Ramos (cell line): Measurements from ENCODE around the gene PLEKHJ1.

Experiments used
- in situ Hi-C: fragments of 300-500 bp; cut with MboI; formaldehyde crosslinking; loops from one replicate; pipeline ENCODE4 v1.14.3; 2022; ENCODE audit warnings: low sequenced_read_pairs; ENCODE audit not compliant: unreplicated experiment

The PLEKHJ1 gene

DNA sequence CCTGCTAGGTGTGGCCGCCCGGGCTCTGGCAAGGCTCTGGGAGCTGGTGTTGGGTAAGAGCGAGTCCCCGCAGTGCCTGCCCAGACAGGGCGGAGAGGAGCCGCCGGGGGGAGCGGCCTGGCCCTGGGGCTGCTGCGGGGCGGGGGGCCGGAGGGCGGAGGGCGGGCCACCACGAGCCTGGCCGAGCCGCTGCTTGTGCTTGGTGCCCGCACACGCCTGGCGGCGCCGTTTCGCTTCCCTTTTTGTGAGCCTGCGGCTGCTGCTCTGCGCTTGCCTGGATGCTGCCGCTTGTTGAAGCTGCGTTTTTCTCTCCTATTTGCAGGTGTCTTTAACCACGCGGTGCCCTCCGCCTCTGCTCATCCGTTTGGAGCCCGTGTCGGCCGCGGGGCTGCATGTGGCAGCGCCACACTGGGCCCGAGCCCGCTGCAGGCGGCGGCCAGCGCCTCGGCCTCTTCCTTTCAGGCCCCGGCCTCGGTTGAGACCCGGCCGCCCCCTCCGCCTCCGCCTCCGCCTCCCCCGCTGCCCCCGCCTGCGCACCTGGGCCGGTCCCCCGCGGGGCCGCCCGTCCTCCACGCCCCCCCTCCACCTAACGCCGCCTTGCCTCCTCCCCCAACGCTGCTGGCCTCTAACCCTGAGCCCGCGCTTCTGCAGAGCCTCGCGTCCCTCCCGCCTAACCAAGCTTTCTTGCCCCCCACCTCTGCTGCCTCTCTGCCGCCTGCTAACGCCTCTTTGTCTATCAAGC, 8.5 kb downstream of the PLEKHJ1 start:
- in situ Hi-C loops = no loop called here

DNA sequence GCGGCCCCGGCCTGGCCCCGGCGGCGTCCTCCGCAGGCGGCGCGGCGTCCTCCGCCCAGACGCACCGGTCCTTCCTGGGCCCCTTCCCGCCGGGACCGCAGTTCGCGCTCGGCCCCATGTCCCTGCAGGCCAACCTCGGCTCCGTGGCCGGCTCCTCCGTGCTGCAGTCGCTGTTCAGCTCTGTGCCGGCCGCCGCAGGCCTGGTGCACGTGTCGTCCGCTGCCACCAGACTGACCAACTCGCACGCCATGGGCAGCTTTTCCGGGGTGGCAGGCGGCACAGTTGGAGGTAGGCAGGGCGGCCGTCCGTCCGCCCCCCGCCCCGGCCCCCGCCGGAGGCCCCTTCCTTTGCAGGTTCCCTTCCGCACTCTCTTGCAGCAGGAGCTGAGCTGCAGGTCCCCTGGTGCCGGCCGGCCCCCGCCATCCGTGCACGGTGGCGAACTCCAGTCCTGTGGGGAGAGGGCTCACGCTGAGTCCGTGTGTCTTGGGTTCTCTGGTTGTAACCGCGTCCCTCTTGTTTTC, 9.2 kb downstream of the PLEKHJ1 start:
- in situ Hi-C loops = no loop called here

DNA sequence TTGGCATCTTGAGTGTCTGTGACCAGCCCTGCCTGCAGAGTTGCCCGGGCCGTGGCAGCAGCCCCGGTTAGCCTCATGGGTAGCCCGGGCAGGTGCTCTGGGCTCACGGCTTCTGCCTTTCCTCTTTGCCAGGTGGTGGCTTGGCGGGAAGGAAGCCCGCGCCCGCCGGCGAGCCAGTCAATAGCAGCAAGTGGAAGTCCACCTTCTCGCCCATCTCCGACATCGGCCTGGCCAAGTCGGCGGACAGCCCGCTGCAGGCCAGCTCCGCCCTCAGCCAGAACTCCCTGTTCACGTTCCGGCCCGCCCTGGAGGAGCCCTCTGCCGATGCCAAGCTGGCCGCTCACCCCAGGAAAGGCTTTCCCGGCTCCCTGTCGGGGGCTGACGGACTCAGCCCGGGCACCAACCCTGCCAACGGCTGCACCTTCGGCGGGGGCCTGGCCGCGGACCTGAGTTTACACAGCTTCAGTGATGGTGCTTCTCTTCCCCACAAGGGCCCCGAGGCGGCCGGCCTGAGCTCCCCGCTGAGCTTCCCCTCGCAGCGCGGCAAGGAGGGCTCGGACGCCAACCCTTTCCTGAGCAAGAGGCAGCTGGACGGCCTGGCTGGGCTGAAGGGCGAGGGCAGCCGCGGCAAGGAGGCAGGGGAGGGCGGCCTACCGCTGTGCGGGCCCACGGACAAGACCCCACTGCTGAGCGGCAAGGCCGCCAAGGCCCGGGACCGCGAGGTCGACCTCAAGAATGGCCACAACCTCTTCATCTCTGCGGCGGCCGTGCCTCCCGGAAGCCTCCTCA, 9.9 kb downstream of the PLEKHJ1 start:
- in situ Hi-C loops = no loop called here

DNA sequence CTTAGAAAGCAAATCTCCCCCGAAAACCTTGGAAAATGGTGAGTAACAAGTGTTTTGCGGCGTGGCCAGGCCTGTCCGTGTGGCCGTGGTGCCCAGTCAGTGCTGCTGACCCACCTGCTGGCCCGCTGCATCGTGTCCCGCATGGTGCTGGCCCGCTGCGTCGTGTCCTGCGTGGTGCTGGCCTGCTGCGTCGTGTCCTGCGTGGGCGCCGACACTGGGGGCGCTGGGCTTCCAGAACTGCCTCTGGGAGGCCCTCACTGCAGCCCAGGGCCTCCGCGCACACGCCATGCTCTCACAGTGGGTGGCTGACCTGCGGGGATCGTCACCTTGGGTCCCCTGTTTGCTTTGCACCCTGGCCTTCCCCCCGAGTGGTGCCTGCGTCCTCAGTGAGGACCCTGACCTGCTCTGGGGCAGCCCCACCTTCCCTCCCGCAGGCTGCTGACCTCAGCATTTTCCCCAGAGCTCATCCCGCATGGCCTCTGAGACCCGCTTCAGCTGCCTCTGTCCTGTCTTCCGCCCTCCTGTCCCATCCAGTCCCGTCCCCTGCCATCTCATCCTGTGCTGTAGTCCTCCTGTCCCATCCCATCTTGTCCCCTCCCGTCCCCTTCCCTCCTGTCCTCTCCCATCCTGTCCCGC, 10.6 kb downstream of the PLEKHJ1 start:
- in situ Hi-C loops = no loop called here

DNA sequence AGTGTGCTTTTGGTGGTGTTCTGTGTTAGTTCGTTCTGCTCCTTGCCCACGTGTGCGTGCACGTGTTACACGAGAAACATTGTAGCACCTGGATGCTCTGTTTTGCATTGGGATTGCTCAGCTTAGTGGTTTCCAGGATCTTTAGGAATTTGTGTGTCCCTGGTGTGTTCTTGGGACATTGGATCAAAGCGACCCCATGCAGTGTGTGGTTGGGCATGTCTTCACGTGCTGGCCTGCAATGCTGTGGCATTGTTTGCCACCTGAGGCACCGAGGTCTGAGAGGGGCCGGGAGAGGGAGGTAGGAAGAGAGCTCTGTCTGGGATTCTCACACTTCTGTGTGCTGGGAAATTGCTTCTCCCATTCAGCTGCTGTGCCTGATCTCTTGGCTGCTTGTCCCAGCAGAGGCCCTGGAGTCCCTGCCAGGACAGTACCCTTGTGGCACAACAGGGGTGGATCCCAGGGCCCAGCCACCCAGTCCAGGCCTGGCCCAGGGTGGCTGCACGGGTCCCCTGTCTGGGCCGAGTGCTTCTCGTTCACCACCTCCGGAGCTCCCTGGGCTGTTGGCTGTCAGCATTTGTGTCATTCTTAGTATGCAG, 11.3 kb downstream of the PLEKHJ1 start:
- in situ Hi-C loops = no loop called here

DNA sequence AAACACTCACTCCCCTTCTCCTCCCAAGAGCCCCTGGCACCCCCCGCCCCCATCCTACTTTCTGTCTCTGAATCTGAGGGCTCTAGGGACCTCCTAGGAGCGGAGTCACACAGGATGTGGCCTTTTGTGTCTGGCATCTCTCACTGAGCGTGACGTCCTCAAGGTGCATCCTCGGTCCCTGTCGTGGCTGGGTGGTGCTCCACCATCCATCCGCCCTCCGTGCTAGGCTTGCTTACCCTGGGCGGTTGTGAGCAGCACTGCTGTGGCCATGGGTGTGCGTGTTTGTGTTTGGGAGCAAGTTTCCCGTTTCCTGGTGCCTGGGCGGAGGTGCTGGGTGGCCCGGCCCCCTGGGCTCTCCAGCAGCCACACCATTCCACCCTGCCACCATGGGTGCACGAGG, 12.2 kb downstream of the PLEKHJ1 start:
- in situ Hi-C loops = no loop called here

DNA sequence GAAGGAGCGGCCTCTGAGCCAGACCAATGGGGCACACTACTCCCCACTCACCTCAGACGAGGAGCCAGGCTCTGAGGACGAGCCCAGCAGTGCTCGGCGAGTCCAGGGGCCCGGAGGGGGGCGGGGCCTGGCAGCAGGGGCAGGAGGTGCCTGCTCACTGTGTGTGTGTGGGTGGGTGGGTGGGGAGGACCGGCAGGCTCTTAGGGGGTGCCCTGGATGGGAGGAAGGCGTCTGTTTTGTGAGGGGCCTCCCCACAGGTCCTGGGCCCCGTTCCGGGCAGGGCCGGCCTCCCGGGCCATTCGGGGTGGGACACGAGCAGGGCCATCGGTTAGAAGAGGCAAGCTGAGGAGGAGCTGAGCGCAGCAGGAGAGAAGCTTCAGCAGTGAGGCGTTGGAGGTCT, 12.7 kb downstream of the PLEKHJ1 start:
- in situ Hi-C loops = no loop called here

DNA sequence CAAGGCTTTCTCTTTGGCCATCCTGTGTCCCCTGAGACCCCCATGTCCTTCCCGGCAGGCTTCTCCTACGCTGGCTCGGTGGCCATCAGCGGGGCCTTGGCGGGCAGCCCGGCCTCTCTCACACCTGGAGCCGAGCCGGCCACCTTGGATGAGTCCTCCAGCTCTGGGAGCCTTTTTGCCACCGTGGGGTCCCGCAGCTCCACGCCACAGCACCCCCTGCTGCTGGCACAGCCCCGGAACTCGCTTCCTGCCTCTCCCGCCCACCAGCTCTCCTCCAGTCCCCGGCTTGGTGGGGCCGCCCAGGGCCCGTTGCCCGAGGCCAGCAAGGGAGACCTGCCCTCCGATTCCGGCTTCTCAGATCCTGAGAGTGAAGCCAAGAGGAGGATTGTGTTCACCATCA, 14.2 kb downstream of the PLEKHJ1 start:
- in situ Hi-C loops = no loop called here

DNA sequence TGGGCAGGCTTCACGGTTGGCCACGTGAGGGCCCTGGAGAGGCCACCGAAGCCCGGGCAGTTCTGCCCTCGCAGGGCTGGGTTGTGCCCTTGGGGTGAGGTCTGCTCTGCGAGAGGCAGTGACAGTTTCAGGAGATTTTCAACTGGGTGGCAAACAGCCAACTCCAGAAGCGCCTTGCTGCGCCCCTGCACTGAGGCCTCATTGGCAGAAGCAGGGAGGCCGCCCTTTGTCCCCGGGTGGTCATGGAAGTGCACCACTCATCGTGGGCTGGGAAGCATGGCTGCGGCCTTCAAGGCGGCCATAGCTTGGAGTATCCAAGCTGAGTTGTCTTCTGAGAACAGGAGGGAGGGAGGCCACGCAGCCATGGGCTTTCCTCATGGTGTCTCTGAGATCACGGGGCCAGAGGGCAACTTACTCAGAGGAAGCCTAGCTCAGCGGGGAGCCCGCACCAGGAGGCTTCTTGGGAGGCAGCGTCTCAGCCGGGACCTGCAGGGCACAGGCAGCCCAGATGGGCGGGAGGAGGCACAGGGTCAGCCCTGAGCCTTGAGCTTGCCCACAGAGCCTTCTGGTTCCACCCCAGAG, 14.8 kb downstream of the PLEKHJ1 start:
- in situ Hi-C loops = no loop called here

DNA sequence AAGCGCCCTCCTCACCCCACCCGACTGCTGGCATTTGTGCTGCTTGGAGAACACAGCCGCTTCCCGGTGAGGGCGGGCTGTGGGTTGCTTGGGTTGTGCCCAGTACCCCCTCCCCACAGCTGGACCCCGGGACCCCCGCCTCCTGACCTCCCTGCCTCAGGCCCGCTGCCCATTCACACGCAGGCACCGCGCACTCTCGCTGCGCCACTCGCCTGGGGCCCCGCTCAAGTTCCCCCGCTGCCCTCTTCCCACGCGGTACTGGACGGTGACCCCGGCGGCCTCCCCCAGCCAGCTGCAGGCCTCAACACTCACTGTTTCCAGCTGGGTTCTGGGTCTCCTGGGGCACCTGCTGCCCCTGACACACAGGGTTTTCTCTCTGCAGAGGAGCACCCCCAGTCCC, 16.4 kb downstream of the PLEKHJ1 start:
- in situ Hi-C loops = no loop called here

DNA sequence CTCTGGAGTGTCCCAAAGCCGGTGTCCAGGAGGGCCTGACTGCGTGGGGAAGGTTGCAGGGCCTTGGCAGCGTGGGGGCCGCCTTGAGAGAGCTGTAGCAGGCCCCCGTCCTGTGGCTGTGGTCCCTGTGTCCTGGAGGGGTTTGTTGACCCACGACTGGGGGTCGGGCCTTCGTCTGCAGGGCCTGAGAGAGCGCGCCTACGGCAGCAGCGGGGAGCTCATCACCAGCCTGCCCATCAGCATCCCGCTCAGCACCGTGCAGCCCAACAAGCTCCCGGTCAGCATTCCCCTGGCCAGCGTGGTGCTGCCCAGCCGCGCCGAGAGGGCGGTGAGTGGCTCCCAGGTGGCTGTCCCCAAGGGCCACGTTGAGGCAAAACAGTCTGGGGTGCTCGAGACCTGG, 18.5 kb downstream of the PLEKHJ1 start:
- in situ Hi-C loops = no loop called here

DNA sequence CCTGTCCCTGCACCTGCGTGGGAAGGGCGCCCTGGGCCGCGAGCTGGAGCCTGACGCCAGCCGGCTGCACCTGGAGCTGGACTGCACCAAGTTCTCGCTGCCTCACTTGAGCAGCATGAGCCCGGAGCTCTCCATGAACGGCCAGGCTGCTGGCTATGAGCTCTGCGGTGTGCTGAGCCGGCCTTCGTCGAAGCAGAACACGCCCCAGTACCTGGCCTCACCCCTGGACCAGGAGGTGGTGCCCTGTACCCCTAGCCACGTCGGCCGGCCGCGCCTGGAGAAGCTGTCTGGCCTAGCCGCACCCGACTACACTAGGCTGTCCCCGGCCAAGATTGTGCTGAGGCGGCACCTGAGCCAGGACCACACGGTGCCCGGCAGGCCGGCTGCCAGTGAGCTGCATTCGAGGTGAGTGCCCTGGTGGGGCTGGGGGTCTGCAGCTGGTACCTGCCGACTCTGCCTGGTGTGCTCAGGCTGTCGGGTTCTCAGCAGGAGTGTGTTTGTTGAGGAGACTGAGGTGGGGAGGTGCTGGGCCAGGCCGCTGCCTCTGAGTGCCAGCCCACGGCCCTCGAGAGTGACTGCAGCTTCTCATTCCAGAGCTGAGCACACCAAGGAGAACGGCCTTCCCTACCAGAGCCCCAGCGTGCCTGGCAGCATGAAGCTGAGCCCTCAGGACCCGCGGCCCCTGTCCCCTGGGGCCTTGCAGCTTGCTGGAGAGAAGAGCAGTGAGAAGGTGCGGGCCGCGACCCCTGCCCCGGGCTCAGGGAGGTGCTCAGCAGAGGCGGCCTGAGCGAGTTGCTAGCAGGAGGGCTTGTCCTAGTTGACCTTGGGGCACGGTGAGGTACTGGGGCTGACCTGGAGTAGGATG, 19.5 kb downstream of the PLEKHJ1 start:
- in situ Hi-C loops = no loop called here

DNA sequence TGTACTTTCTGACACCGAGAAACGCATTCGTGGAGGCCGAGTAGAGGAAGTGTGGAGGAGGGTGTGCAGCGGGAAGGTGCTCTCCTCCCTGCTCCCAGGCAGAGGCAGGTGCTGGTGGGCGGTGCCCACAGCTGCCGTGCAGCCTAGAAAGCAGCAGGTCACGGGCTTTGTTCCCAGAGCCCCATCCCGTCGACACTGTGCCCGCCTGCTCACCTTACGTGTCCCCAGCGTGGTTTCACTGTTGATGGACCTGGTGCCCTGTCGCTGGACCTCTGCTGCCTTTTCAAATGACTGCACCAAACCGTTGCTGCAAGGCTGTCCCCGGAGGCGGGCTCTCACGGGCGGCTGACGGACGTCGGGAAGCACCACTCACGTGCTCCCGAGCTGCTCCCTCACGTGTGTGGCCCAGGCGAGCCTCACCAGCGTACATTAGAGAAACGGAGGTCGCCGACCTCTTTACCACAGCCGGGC, 20.8 kb downstream of the PLEKHJ1 start:
- in situ Hi-C loops = no loop called here

DNA sequence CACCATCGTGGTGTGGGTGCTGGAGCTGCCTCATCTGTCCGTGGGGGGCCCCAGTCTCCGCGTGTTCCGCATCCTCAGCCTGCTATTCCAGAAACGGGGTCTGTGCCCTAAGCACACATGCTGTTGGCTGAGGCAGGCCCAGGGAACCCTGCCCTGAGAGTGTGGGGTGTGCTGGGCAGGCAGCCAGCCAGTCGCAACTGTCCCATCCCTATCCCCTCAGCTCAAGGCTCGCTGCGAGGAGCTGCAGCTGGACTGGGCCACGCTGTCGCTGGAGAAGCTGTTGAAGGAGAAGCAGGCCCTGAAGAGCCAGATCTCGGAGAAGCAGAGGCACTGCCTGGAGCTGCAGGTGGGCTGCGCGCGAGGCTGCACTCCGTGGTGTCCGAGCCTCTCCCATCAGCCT, 21.9 kb downstream of the PLEKHJ1 start:
- in situ Hi-C loops = no loop called here

DNA sequence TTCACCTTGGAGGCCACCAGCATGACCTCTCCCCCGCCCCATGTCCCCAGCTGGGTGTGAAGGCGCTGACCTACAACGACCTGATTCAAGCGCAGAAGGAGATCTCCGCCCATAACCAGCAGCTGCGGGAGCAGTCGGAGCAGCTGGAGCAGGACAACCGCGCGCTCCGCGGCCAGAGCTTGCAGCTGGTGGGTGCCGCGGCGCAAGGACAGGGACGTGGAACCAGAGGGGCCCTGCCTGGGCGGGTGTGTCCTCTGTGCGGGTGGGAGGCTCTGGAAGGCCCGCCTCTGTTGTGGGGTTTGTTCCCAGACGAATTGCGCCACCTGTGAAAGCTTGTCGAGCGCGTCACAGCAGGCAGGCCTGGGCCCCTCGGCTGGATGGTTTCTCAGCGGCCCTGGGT, 22.3 kb downstream of the PLEKHJ1 start:
- in situ Hi-C loops = no loop called here

DNA sequence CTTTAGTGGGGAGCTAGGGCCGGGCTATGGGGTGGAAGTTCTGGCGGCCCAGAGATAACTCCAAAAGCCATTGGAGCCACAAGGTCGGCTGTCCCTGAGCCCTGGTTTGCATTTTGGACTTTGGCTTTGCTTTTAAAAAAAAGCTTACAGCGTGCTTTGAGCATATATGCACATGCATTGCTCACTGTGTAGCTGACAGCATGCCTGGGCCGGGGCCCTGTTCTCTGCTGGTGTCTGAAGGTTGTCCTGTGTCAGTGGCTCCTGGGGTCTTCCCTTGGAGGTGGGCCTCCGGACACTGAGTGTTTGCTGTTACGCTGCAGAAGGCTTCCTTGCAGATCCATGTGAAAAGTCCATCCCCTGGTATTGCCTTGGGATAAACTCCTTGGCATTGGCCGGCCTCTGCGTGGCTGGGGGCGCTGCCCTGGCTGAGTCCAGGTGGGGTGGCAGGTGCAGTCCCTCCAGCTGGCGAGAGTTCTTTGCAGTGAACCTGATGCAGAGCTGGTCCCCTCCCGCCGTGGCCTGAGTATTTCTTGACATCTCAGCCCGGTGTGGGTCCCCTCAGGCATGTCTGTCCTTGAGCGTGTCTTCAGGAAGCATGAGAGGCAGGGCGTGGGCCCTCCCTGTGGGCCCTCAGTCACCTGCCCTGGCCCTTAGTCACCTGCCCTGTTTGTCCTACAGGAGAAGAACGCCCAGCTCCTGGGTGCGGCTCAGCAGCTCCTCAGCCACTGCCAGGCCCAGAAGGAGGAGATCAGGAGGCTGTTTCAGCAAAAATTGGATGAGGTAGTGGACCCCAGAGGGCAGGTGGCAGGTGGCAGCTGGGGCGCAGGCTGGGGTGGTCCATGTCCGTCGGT, 23.0 kb downstream of the PLEKHJ1 start:
- in situ Hi-C loops = no loop called here

DNA sequence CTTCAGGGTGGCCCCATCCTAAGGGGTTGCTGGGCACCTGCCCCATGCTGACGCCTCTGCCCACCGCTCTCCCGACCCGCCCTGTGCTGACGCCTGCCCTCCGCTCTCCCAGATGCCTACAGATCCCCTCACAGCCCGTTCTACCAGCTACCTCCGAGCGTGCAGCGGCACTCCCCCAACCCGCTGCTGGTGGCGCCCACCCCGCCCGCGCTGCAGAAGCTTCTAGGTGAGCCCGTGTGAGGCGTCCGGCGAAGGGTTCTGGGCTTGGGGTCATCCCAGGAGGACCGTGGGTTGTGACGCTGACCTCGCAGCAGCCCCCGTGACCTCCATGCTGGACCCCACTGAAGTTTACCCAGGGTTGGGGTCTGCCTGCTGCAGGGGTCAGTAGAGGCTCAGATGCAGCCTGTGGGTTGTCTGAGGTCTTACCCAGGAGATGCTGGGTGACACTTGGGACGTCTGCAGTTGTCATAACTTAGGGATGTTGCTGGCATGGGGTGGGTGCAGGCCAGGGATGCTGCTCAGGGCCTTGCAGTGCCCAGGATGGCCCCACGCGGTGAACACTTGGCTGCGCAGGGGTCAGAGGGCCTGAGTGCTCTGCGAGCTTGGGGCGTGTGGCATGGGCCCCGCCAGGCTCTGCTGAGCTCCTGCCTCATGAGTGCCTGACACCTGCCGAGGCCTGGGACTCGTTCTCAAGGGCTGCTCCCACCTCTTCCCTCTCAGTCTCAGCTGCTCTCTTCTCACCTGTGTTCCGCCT, 25.0 kb downstream of the PLEKHJ1 start:
- in situ Hi-C loops = no loop called here

DNA sequence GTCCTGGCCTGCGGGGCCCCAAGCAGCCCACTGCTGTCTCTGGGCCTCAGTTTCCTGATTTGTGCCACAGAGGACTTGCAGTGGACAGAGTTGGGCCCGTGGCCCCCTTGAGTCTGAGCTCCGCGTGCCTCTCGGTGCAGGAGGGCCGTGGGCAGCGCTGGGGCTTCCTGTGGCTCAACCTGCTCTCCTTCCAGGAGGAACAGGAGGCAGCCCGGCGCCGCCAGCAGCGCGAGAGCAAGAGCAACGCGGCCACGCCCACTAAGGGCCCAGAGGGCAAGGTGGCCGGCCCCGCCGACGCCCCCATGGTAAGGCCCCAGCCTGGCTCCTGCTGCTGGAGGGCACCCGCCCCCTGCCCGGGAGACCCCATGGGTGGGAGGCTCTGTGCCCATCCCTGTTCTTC, 25.9 kb downstream of the PLEKHJ1 start:
- in situ Hi-C loops = no loop called here
